HFFc6 (cell line): ENCODE results near the gene AXIN1. TPM values are rescaled to one million over a fixed set of nuclear protein-coding genes. Genes with fewer than 3 reads are reported as not detected.

Experiments
- DNase-seq: peaks from one replicate; pipeline ENCODE4 v3.0.0-alpha.2; 2018
- H3K27ac Mint-ChIP-seq: 2 replicates; pipeline ENCODE4 v1.8.0; 2020; ENCODE audit warnings: mild to moderate bottlenecking, mixed read lengths
- H3K27me3 Mint-ChIP-seq: 2 replicates; pipeline ENCODE4 v1.8.0; 2021; ENCODE audit warnings: mild to moderate bottlenecking, moderate library complexity, mixed read lengths; ENCODE audit not compliant: insufficient read depth
- H3K36me3 Mint-ChIP-seq: 2 replicates; pipeline ENCODE4 v1.8.0; 2021; ENCODE audit warnings: low read depth, mixed read lengths
- H3K4me1 Mint-ChIP-seq: 2 replicates; pipeline ENCODE4 v1.8.0; 2020; ENCODE audit warnings: low read depth, mixed read lengths
- H3K4me3 Mint-ChIP-seq: 2 replicates; pipeline ENCODE4 v1.8.0; 2020; ENCODE audit warnings: mild to moderate bottlenecking, moderate library complexity, mixed read lengths
- H3K9me3 Mint-ChIP-seq: 2 replicates; pipeline ENCODE4 v1.8.0; 2020; ENCODE audit warnings: mild to moderate bottlenecking, mixed read lengths
- CTCF ChIP-seq: fragments of 200-600 bp; sonication (generic); IDR thresholded peaks from 2 replicates; pipeline ENCODE4 v1.5.0; 2021; ENCODE audit warnings: antibody characterized with exemption, mild to moderate bottlenecking
- total RNA-seq, 6 experiments: library from RNA; stranded (reverse); fragmentation: NEBNext Ultra II Directional; extraction: Animal tissue kit (Norgen Biotek cat#: 25700); gene quantifications; 2 replicates in 1 of 6; 3 replicates in 5 of 6; pipeline ENCODE4 v1.2.3, GENCODE V29; 2021

AXIN1 gene
- total RNA-seq, 6 experiments from 2014 or later, result 13.6 to 16.7 (median 14.7) TPM

- Mint-ChIP-seq H3K4me3 (no peak overlapping the region), H3K9me3 (no peaks in the 10 kb centered on the region), H3K4me1 (no peaks in the 10 kb centered on the region), H3K36me3 (peaks cover 10% of the 10 kb centered on the region), H3K27ac (no peak overlapping the region), H3K27me3 (no peaks in the 10 kb centered on the region; the same call in 1 of the 2 replicates)
- no peak for DNase-seq
- TF ChIP-seq CTCF, result no peak
Measured at GRCh38 chr16:287981-288920, 64.3 kb downstream of the AXIN1 start.

DNA sequence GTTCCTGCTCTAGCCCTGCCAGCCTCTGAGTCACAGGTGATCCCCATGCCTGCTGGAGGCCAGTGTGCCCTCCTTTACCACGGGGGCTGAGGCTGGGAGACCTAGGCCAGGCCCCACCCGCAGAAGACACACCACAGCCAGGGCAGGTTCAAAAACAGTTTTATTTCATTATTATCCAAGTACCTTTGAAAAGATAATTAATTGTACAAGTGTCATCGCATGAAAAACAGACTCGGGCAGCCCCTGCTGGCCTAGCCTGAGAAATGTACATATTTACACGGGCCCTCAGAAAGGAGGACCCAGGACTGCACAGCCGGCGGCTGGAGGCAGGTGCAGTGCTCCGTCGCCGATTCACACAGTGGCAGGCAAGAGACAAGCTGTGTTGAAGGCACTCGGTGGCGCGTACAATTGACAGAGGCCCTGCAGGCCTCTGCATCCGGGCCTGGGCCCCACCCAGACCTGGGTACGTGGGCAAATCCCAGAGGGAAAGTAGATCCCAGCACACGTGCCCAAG lies 65.2 kb downstream of the AXIN1 start:
- Mint-ChIP-seq H3K4me1 (no peaks in the 10 kb centered on the region), H3K27ac (no peak overlapping the region), H3K9me3 (no peaks in the 10 kb centered on the region), H3K27me3 (no peaks in the 10 kb centered on the region; the same call in 1 of the 2 replicates), H3K4me3 (no peak overlapping the region), H3K36me3 (peaks cover 10% of the 10 kb centered on the region)
- no peak for DNase-seq
- peak; percentile 31; the same call in 1 of the 2 replicates for TF ChIP-seq CTCF

DNA sequence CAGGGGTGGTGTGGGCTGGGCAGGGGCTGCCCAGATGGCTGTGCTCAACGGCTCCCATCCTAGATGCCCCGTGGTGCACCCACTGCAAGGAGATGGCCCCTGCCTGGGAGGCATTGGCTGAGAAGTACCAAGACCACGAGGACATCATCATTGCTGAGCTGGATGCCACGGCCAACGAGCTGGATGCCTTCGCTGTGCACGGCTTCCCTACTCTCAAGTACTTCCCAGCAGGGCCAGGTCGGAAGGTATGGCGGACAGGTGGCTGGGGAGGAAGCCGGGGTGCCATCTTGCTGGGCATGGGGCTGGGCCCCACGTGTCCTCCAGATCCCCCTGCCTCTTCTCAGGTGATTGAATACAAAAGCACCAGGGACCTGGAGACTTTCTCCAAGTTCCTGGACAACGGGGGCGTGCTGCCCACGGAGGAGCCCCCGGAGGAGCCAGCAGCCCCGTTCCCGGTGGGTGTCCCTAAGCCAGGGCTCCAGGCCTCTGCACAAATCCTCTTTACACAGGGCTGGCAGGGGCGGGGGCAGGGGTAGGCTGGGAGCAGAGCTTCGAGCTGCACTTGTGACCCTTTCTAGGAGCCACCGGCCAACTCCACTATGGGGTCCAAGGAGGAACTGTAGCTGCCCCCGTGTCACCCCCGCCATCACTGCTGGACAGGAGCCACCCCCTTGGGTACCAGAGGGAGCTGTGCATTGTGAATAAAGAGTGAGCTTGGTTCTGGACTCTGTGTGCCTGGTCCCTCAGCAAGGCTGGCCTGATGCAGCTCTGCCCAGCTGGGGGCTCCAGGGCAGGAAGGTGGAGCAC lies 65.8 kb downstream of the AXIN1 start:
- Mint-ChIP-seq H3K4me3 (no peak overlapping the region), H3K36me3 (peaks cover 10% of the 10 kb centered on the region), H3K27ac (no peak overlapping the region), H3K4me1 (no peaks in the 10 kb centered on the region), H3K27me3 (no peaks in the 10 kb centered on the region; the same call in 1 of the 2 replicates), H3K9me3 (no peaks in the 10 kb centered on the region)
- TF ChIP-seq CTCF, result no peak
- no peak for DNase-seq

DNA sequence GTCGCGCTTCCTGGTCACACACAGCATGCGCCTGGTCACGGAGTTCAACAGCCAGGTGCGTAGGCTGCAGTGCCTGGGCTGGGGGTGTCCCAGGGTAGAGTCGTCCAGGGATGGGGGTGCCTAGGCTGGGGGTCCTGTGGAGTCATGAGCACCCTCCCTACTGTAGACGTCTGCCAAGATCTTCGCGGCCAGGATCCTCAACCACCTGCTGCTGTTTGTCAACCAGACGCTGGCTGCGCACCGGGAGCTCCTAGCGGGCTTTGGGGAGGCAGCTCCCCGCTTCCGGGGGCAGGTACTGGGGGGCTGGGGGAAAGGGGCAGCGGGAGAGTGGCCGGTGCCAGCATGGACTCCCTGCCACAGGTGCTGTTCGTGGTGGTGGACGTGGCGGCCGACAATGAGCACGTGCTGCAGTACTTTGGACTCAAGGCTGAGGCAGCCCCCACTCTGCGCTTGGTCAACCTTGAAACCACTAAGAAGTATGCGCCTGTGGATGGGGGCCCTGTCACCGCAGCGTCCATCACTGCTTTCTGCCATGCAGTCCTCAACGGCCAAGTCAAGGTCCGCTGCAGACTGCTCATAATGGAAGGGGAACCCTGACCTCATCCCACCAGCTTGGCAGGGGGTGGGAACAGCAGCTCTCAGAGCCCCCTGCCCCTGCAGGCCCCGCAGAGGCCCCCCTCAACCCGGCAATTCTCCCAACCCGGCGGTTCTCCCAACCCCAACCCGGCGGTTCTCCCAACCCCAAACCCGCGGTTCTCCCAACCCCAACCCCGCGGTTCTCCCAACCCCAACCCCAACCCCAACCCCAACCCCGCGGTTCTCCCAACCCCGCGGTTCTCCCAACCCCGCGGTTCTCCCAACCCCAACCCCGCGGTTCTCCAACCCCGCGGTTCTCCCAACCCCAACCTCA lies 67.1 kb downstream of the AXIN1 start:
- Mint-ChIP-seq H3K27ac (no peak overlapping the region), H3K27me3 (peaks cover 2% of the 10 kb centered on the region), H3K4me3 (no peak overlapping the region), H3K4me1 (no peaks in the 10 kb centered on the region), H3K36me3 (peaks cover 10% of the 10 kb centered on the region), H3K9me3 (no peaks in the 10 kb centered on the region)
- no peak for TF ChIP-seq CTCF
- no peak for DNase-seq
